Testis (tissue), 2 donors: ENCODE results near the gene PKD2.

Experiments
- POLR2A ChIP-seq: fragments of 450-650 bp; IDR thresholded peaks from one replicate; pipeline ENCODE4 v1.6.1; 2017; ENCODE audit warnings: antibody characterized with exemption, mild to moderate bottlenecking, moderate library complexity
- TF ChIP-seq, protein P1 (sequence below), 3 experiments: fragments of 450-650 bp in 2 of 3; fragments of 200-600 bp in 1 of 3; sonication (generic) in 1 of 3; IDR thresholded peaks; one replicate each; pipeline ENCODE4 v1.5.1; 2016 to 2019; ENCODE audit warnings: antibody characterized with exemption in 3 of 3, mild to moderate bottlenecking in 2 of 3, moderate library complexity in 1 of 3

DNA sequence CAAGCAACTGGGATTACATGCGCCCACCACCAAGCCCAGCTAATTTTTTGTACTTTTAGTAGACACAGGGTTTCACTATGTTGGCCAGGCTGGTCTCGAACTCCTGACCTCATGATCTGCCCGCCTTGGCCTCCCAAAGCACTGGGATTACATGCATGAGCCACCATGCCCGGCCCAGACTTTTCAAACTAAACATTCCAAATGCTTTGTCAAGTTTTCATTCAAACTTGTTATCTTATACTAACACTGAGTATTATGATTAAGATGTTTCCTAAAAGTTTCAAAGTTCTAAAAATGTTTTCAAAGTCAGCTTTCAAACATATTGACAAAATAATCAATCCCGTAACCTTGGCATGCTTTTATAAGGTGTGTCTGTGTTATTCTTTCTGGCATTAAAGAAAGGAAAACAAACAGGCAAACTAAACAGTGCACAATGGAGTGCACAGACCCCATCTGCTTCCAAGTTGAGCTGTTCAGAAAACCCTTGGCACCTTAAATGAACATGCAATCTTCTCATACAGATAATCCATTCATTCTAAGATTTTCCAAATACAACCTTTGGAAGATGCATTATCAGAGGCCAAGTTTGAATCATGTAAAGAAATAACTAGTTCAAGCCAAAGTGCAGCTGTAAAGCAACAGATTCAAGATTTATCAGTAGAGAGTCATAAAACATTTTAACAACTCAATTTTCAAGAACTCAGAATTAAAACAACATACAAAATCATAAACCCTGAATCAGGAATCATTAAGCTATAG lies 101.9 kb downstream of the PKD2 start:
- TF ChIP-seq, protein P1, sequence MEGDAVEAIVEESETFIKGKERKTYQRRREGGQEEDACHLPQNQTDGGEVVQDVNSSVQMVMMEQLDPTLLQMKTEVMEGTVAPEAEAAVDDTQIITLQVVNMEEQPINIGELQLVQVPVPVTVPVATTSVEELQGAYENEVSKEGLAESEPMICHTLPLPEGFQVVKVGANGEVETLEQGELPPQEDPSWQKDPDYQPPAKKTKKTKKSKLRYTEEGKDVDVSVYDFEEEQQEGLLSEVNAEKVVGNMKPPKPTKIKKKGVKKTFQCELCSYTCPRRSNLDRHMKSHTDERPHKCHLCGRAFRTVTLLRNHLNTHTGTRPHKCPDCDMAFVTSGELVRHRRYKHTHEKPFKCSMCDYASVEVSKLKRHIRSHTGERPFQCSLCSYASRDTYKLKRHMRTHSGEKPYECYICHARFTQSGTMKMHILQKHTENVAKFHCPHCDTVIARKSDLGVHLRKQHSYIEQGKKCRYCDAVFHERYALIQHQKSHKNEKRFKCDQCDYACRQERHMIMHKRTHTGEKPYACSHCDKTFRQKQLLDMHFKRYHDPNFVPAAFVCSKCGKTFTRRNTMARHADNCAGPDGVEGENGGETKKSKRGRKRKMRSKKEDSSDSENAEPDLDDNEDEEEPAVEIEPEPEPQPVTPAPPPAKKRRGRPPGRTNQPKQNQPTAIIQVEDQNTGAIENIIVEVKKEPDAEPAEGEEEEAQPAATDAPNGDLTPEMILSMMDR (IDR thresholded peaks at IDR 0.05), result no peak
- TF ChIP-seq POLR2A, result no peak
